Measurements from ENCODE around the gene CCDC196.

CCDC196 gene

GRCh38 chr14:66464261-66464660 is 21.9 kb upstream of the CCDC196 start:
- H3K79me2 ChIP-seq (ENCODE audit: control insufficient read depth, insufficient read depth, low read length, poor library complexity) = no peaks in the 10 kb centered on the region
- no peak overlapping the region for H3K14ac ChIP-seq (ENCODE audit: low read length)
- no peaks in the 10 kb centered on the region for H3K9me3 ChIP-seq (ENCODE audit: insufficient read depth, low read depth, low read length)
- H2BK12ac ChIP-seq (ENCODE audit: low read length) = no peak overlapping the region
- H3K4ac ChIP-seq (ENCODE audit: low read depth, low read length) = no peak overlapping the region
- H2BK120ac ChIP-seq (ENCODE audit: insufficient read depth, low read length, poor library complexity) = no peak overlapping the region
- H4K8ac ChIP-seq (ENCODE audit: low read depth, low read length) = no peak overlapping the region
- H2AFZ ChIP-seq (ENCODE audit: insufficient read depth, low read length, poor library complexity) = no peak overlapping the region
- no peaks in the 10 kb centered on the region for H3K4me1 ChIP-seq (ENCODE audit: control insufficient read depth in 1 of 2, insufficient read depth in 2 of 2, low read length in 2 of 2)
- DNase-seq = no peak
- no peak overlapping the region for H3K9ac ChIP-seq (ENCODE audit: low read length)
- WGBS (ENCODE audit: extremely low coverage, insufficient coverage, insufficient read length) = no CpG with 5 or more reads among the region's 3 CpGs
- H3K79me1 ChIP-seq (ENCODE audit: low read length) = no peaks in the 10 kb centered on the region
- no peak overlapping the region for H3K18ac ChIP-seq (ENCODE audit: low read length)
- no peak overlapping the region for H2AK5ac ChIP-seq (ENCODE audit: low read length)
- no peak overlapping the region for H3K23ac ChIP-seq (ENCODE audit: low read length)
- H4K12ac ChIP-seq (ENCODE audit: low read depth, low read length) = no peak overlapping the region
- no peak overlapping the region for H4K91ac ChIP-seq (ENCODE audit: low read depth, low read length)
- H3K27me3 ChIP-seq (ENCODE audit: insufficient read depth, low read length) = no peaks in the 10 kb centered on the region
- H3K4me2 ChIP-seq (ENCODE audit: low read length) = no peak overlapping the region
- no peak overlapping the region for H2BK5ac ChIP-seq (ENCODE audit: low read depth, low read length, poor library complexity)
- no peak overlapping the region for H3K4me3 ChIP-seq (ENCODE audit: low read depth, low read length)
- H3K36me3 ChIP-seq (ENCODE audit: control insufficient read depth in 1 of 2, insufficient read depth in 2 of 2, low read length in 2 of 2) = no peaks in the 10 kb centered on the region
- no peak overlapping the region for H3K27ac ChIP-seq (ENCODE audit: low read depth, low read length)

- Histone ChIP-seq H3K4ac (ENCODE audit: low read depth, low read length) (no peak overlapping the region), H4K91ac (ENCODE audit: low read depth, low read length) (no peak overlapping the region), H2BK5ac (ENCODE audit: low read depth, low read length, poor library complexity) (no peak overlapping the region), H3K4me3 (ENCODE audit: low read depth, low read length) (no peak overlapping the region), H3K79me2 (ENCODE audit: control insufficient read depth, insufficient read depth, low read length, poor library complexity) (no peaks in the 10 kb centered on the region), H4K8ac (ENCODE audit: low read depth, low read length) (no peak overlapping the region), H3K23ac (ENCODE audit: low read length) (no peak overlapping the region), H3K27me3 (ENCODE audit: insufficient read depth, low read length) (no peaks in the 10 kb centered on the region), H3K9ac (ENCODE audit: low read length) (no peak overlapping the region), H3K4me1 (ENCODE audit: control insufficient read depth in 1 of 2, insufficient read depth in 2 of 2, low read length in 2 of 2) (no peaks in the 10 kb centered on the region), H2BK120ac (ENCODE audit: insufficient read depth, low read length, poor library complexity) (no peak overlapping the region), H4K12ac (ENCODE audit: low read depth, low read length) (no peak overlapping the region), H3K27ac (ENCODE audit: low read depth, low read length) (no peak overlapping the region), H3K9me3 (ENCODE audit: insufficient read depth, low read depth, low read length) (no peaks in the 10 kb centered on the region), H2BK12ac (ENCODE audit: low read length) (no peak overlapping the region), H3K18ac (ENCODE audit: low read length) (no peak overlapping the region), H3K4me2 (ENCODE audit: low read length) (no peak overlapping the region), H3K14ac (ENCODE audit: low read length) (no peak overlapping the region), H2AK5ac (ENCODE audit: low read length) (no peak overlapping the region), H3K79me1 (ENCODE audit: low read length) (no peaks in the 10 kb centered on the region), H2AFZ (ENCODE audit: insufficient read depth, low read length, poor library complexity) (no peak overlapping the region), H3K36me3 (ENCODE audit: control insufficient read depth in 1 of 2, insufficient read depth in 2 of 2, low read length in 2 of 2) (no peaks in the 10 kb centered on the region)
- DNase-seq = no peak
- no CpG with 5 or more reads among the region's 2 CpGs for WGBS (ENCODE audit: extremely low coverage, insufficient coverage, insufficient read length)
These were observed 17.3 kb upstream of the CCDC196 start for GRCh38 chr14:66468778-66469367.

GRCh38 chr14:66471584-66471983 is 14.6 kb upstream of the CCDC196 start:
- Histone ChIP-seq H2BK12ac (ENCODE audit: low read length) (no peak overlapping the region), H2AFZ (ENCODE audit: insufficient read depth, low read length, poor library complexity) (no peak overlapping the region), H3K9me3 (ENCODE audit: insufficient read depth, low read depth, low read length) (no peaks in the 10 kb centered on the region), H3K14ac (ENCODE audit: low read length) (no peak overlapping the region), H3K18ac (ENCODE audit: low read length) (no peak overlapping the region), H3K4ac (ENCODE audit: low read depth, low read length) (no peak overlapping the region), H4K12ac (ENCODE audit: low read depth, low read length) (no peak overlapping the region), H3K4me2 (ENCODE audit: low read length) (no peak overlapping the region), H3K79me2 (ENCODE audit: control insufficient read depth, insufficient read depth, low read length, poor library complexity) (no peaks in the 10 kb centered on the region), H4K8ac (ENCODE audit: low read depth, low read length) (no peak overlapping the region), H3K79me1 (ENCODE audit: low read length) (no peaks in the 10 kb centered on the region), H3K4me3 (ENCODE audit: low read depth, low read length) (no peak overlapping the region), H3K27me3 (ENCODE audit: insufficient read depth, low read length) (no peaks in the 10 kb centered on the region), H3K23ac (ENCODE audit: low read length) (no peak overlapping the region), H3K4me1 (ENCODE audit: control insufficient read depth in 1 of 2, insufficient read depth in 2 of 2, low read length in 2 of 2) (no peaks in the 10 kb centered on the region), H3K36me3 (ENCODE audit: control insufficient read depth in 1 of 2, insufficient read depth in 2 of 2, low read length in 2 of 2) (no peaks in the 10 kb centered on the region), H3K27ac (ENCODE audit: low read depth, low read length) (no peak overlapping the region), H2AK5ac (ENCODE audit: low read length) (no peak overlapping the region), H2BK120ac (ENCODE audit: insufficient read depth, low read length, poor library complexity) (no peak overlapping the region), H2BK5ac (ENCODE audit: low read depth, low read length, poor library complexity) (no peak overlapping the region), H3K9ac (ENCODE audit: low read length) (no peak overlapping the region), H4K91ac (ENCODE audit: low read depth, low read length) (no peak overlapping the region)
- DNase-seq = no peak
- WGBS (ENCODE audit: extremely low coverage, insufficient coverage, insufficient read length) = no CpG with 5 or more reads among the region's 4 CpGs

GRCh38 chr14:66472251-66472650 is 13.9 kb upstream of the CCDC196 start:
- Histone ChIP-seq H3K36me3 (ENCODE audit: control insufficient read depth in 1 of 2, insufficient read depth in 2 of 2, low read length in 2 of 2) (no peaks in the 10 kb centered on the region), H2BK12ac (ENCODE audit: low read length) (no peak overlapping the region), H2BK5ac (ENCODE audit: low read depth, low read length, poor library complexity) (no peak overlapping the region), H3K4me3 (ENCODE audit: low read depth, low read length) (no peak overlapping the region), H3K9me3 (ENCODE audit: insufficient read depth, low read depth, low read length) (no peaks in the 10 kb centered on the region), H3K79me2 (ENCODE audit: control insufficient read depth, insufficient read depth, low read length, poor library complexity) (no peaks in the 10 kb centered on the region), H4K8ac (ENCODE audit: low read depth, low read length) (no peak overlapping the region), H2AK5ac (ENCODE audit: low read length) (no peak overlapping the region), H3K9ac (ENCODE audit: low read length) (no peak overlapping the region), H3K27ac (ENCODE audit: low read depth, low read length) (no peak overlapping the region), H3K18ac (ENCODE audit: low read length) (no peak overlapping the region), H3K14ac (ENCODE audit: low read length) (no peak overlapping the region), H4K91ac (ENCODE audit: low read depth, low read length) (no peak overlapping the region), H2AFZ (ENCODE audit: insufficient read depth, low read length, poor library complexity) (no peak overlapping the region), H3K27me3 (ENCODE audit: insufficient read depth, low read length) (no peaks in the 10 kb centered on the region), H3K23ac (ENCODE audit: low read length) (no peak overlapping the region), H3K79me1 (ENCODE audit: low read length) (no peaks in the 10 kb centered on the region), H2BK120ac (ENCODE audit: insufficient read depth, low read length, poor library complexity) (no peak overlapping the region), H3K4me1 (ENCODE audit: control insufficient read depth in 1 of 2, insufficient read depth in 2 of 2, low read length in 2 of 2) (no peaks in the 10 kb centered on the region), H3K4me2 (ENCODE audit: low read length) (no peak overlapping the region), H4K12ac (ENCODE audit: low read depth, low read length) (no peak overlapping the region), H3K4ac (ENCODE audit: low read depth, low read length) (no peak overlapping the region)
- no peak for DNase-seq
